HCT116 (cell line): Measurements from ENCODE around the gene CCDC120. TPM values are rescaled to one million over a fixed set of nuclear protein-coding genes. Genes with fewer than 3 reads are reported as not detected.

Source experiments
- ATAC-seq: fragments of 200-7000 bp; cut with Tn5 transposase; 2 replicates; pipeline ENCODE4 v1.9.1; 2020; ENCODE audit warnings: mild to moderate bottlenecking, moderate library complexity
- BruUV-seq: library from RNA; stranded (reverse); fragments of 400-500 nt; replicated peaks from 2 replicates; lab custom pipeline; 2021; lab: Mats Ljungman, UMichigan
- CTCF ChIA-PET: fragments of 300-600 bp; sonication (Branson Sonifier 250); formaldehyde crosslinking; loops from one replicate; lab custom pipeline; 2021; ENCODE audit warnings: antibody characterized with exemption; lab: Charles Lee
- POLR2A ChIA-PET: fragments of 300-600, 350-600 bp; sonication (Branson Sonifier 250); formaldehyde crosslinking; loops from one replicate; lab custom pipeline; 2021; ENCODE audit warnings: antibody characterized with exemption; lab: Charles Lee
- RAD21 ChIA-PET, 2 experiments: fragments of 300-600 bp; sonication (Branson Sonifier 250); formaldehyde crosslinking; loops; one replicate each; lab custom pipeline; 2023; ENCODE audit warnings: low total read pairs in 2 of 2; ENCODE audit not compliant: uncharacterized antibody in 2 of 2, unreplicated experiment in 2 of 2, low non-redundant PET in 1 of 2; lab: Charles Lee
- DNase-seq: peaks from one replicate; pipeline ENCODE4 v3.0.0-alpha.2; 2010; ENCODE audit warnings: low read depth, low spot score
- H2AFZ ChIP-seq: fragments of 200-600 bp; shearing (Covaris generic), sonication (generic); 2 replicates; pipeline ENCODE4 v1.6.1; 2017; ENCODE audit warnings: low read depth, mixed run types, mixed read lengths, antibody characterized with exemption, low read length; ENCODE audit not compliant: poor library complexity, severe bottlenecking
- H3K27ac ChIP-seq: 2 replicates; pipeline ENCODE4 v1.5.1; 2012; ENCODE audit warnings: low read depth, low read length
- H3K27me3 ChIP-seq: fragments of 200-600 bp; sonication (generic); 2 replicates; pipeline ENCODE4 v1.6.1; 2016; ENCODE audit warnings: mixed run types, low read length, mixed read lengths; ENCODE audit not compliant: insufficient read depth
- H3K36me3 ChIP-seq, 2 experiments: fragments of 200-500 bp in 1 of 2; fragments of 200-600 bp in 1 of 2; sonication (Bioruptor generic) in 1 of 2; sonication (generic) in 1 of 2; 2 replicates each; pipeline versions ENCODE4 v1.5.1 to v1.6.1; 2014 to 2016; ENCODE audit warnings: low read length in 2 of 2, inconsistent platforms in 1 of 2, mixed read lengths in 1 of 2, mixed run types in 1 of 2; ENCODE audit not compliant: insufficient read depth in 2 of 2, control insufficient read depth in 1 of 2
- H3K4me1 ChIP-seq, 2 experiments: fragments of 200-600 bp in 1 of 2; sonication (generic) in 1 of 2; 2 replicates each; pipeline versions ENCODE4 v1.5.1 to v1.6.1; 2012 to 2017; ENCODE audit warnings: low read length in 2 of 2, inconsistent platforms in 1 of 2, mild to moderate bottlenecking in 1 of 2, mixed read lengths in 1 of 2, mixed run types in 1 of 2, moderate library complexity in 1 of 2; ENCODE audit not compliant: insufficient read depth in 2 of 2, control insufficient read depth in 1 of 2
- H3K4me2 ChIP-seq: fragments of 200-600 bp; sonication (generic); 2 replicates; pipeline ENCODE4 v1.6.1; 2017; ENCODE audit warnings: mixed run types, low read length, mixed read lengths
- H3K4me3 ChIP-seq, 2 experiments: fragments of 200-600 bp in 1 of 2; sonication (generic) in 1 of 2; replicated peaks in 1 of 2; 2 replicates each; pipeline ENCODE4 v1.5.1; 2011 to 2016; ENCODE audit warnings: low read length in 2 of 2, control low read depth in 1 of 2, low read depth in 1 of 2, mild to moderate bottlenecking in 1 of 2, mixed read lengths in 1 of 2, mixed run types in 1 of 2
- H3K79me2 ChIP-seq: fragments of 200-600 bp; sonication (generic); 2 replicates; pipeline ENCODE4 v1.6.1; 2017; ENCODE audit warnings: mild to moderate bottlenecking, mixed run types, low read length, moderate library complexity, mixed read lengths; ENCODE audit not compliant: insufficient read depth
- H3K9ac ChIP-seq: fragments of 200-600 bp; sonication (generic); 2 replicates; pipeline ENCODE4 v1.6.1; 2016; ENCODE audit warnings: low read length, mixed read lengths
- H3K9me2 ChIP-seq: fragments of 200-600 bp; sonication (generic), shearing (Covaris generic); 2 replicates; pipeline ENCODE4 v1.6.1; 2017; ENCODE audit warnings: mixed run types, mild to moderate bottlenecking, moderate library complexity; ENCODE audit not compliant: insufficient read depth
- H3K9me3 ChIP-seq, 2 experiments: fragments of 200-500 bp in 1 of 2; fragments of 200-600 bp in 1 of 2; sonication (Bioruptor generic) in 1 of 2; sonication (generic) in 1 of 2; 2 replicates each; pipeline ENCODE4 v1.6.1; 2014 to 2017; ENCODE audit warnings: low read length in 2 of 2, mixed read lengths in 2 of 2, inconsistent platforms in 1 of 2, low read depth in 1 of 2, mild to moderate bottlenecking in 1 of 2, mixed run types in 1 of 2, moderate library complexity in 1 of 2; ENCODE audit not compliant: control insufficient read depth in 1 of 2, insufficient read depth in 1 of 2
- H4K20me1 ChIP-seq: fragments of 200-600 bp; sonication (generic), shearing (Covaris generic); 2 replicates; pipeline ENCODE4 v1.6.1; 2017; ENCODE audit warnings: mixed run types, mild to moderate bottlenecking, moderate library complexity; ENCODE audit not compliant: insufficient read depth
- ATF3 ChIP-seq: IDR thresholded peaks from 2 replicates; pipeline ENCODE4 v1.6.1; 2012
- CBX3 ChIP-seq: IDR thresholded peaks from 2 replicates; pipeline ENCODE4 v1.6.1; 2012; ENCODE audit warnings: low read depth
- CTCF ChIP-seq, 3 experiments: fragments of 200-600 bp in 1 of 3; sonication (generic) in 1 of 3; IDR thresholded peaks in 2 of 3; conservative IDR thresholded peaks in 1 of 3; 2 replicates each; pipeline ENCODE4 v1.5.1; 2012 to 2017; ENCODE audit warnings: low read depth in 2 of 3, low read length in 2 of 3, antibody characterized with exemption in 1 of 3, borderline replicate concordance in 1 of 3, control low read depth in 1 of 3, mild to moderate bottlenecking in 1 of 3, mixed read lengths in 1 of 3, mixed run types in 1 of 3, moderate library complexity in 1 of 3; ENCODE audit not compliant: insufficient read depth in 1 of 3
- EZH2 ChIP-seq: fragments of 200-600 bp; sonication (generic); IDR thresholded peaks from 2 replicates; pipeline ENCODE4 v1.6.1; 2017; ENCODE audit warnings: antibody characterized with exemption, mixed run types
- EZH2phosphoT487 ChIP-seq: fragments of 200-600 bp; IDR thresholded peaks from 2 replicates; pipeline ENCODE4 v1.6.1; 2018; ENCODE audit warnings: antibody characterized with exemption, borderline replicate concordance
- FOSL1 ChIP-seq: IDR thresholded peaks from 2 replicates; pipeline ENCODE4 v1.6.1; 2012; ENCODE audit warnings: low read depth
- JUND ChIP-seq: IDR thresholded peaks from 2 replicates; pipeline ENCODE4 v1.6.1; 2012
- POLR2A ChIP-seq: IDR thresholded peaks from 2 replicates; pipeline ENCODE4 v1.7.0; 2011; ENCODE audit warnings: borderline replicate concordance; ENCODE audit not compliant: insufficient read depth, insufficient read length; ENCODE audit errors: extremely low read depth
- POLR2AphosphoS5 ChIP-seq: IDR thresholded peaks from 2 replicates; pipeline ENCODE4 v1.6.1; 2011; ENCODE audit warnings: mild to moderate bottlenecking, low read depth, low read length, moderate library complexity
- RAD21 ChIP-seq: IDR thresholded peaks from 2 replicates; pipeline ENCODE4 v1.6.1; 2012; ENCODE audit warnings: low read depth, mild to moderate bottlenecking
- SIN3A ChIP-seq: IDR thresholded peaks from 2 replicates; pipeline ENCODE4 v1.6.1; 2012; ENCODE audit warnings: low read depth
- SP1 ChIP-seq: IDR thresholded peaks from 2 replicates; pipeline ENCODE4 v1.6.1; 2012; ENCODE audit warnings: low read depth
- SRF ChIP-seq: IDR thresholded peaks from 2 replicates; pipeline ENCODE4 v1.6.1; 2012; ENCODE audit warnings: low read depth
- TCF7L2 ChIP-seq: IDR thresholded peaks from 2 replicates; pipeline ENCODE4 v1.7.0; 2011; ENCODE audit warnings: borderline replicate concordance, inconsistent platforms; ENCODE audit not compliant: insufficient read depth, insufficient read length; ENCODE audit errors: extremely low read depth
- YY1 ChIP-seq: IDR thresholded peaks from 2 replicates; pipeline ENCODE4 v1.6.1; 2011; ENCODE audit warnings: low read length, low read depth, moderate library complexity, mild to moderate bottlenecking; ENCODE audit not compliant: insufficient replicate concordance; ENCODE audit errors: extremely low read depth
- ZFX ChIP-seq: fragments of 450-650 bp; IDR thresholded peaks from 2 replicates; pipeline ENCODE4 v1.6.1; 2017
- ZNF274 ChIP-seq: fragments of 200-500 bp; sonication (Bioruptor generic); IDR thresholded peaks from 2 replicates; pipeline ENCODE4 v1.6.1; 2014; ENCODE audit warnings: mild to moderate bottlenecking, low read depth, low read length, inconsistent platforms
- intact Hi-C: fragments of 100-400 bp; cut with micrococcal nuclease; formaldehyde crosslinking; loops from 2 replicates; pipeline ENCODE4 v1.10.0; 2022
- total RNA-seq: library from RNA; stranded (reverse); gene quantifications from one replicate; pipeline ENCODE4 v1.2.1, GENCODE V29; 2021; ENCODE audit not compliant: unreplicated experiment
- TF ChIP-seq, protein P1 (sequence below): IDR thresholded peaks from 2 replicates; pipeline ENCODE4 v1.6.1; 2011; ENCODE audit warnings: mild to moderate bottlenecking, low read length, moderate library complexity; ENCODE audit not compliant: insufficient replicate concordance; ENCODE audit errors: extremely low read depth
- TF ChIP-seq, protein P2 (sequence below): IDR thresholded peaks from 2 replicates; pipeline ENCODE4 v1.6.1; 2012
- TF ChIP-seq, protein P3 (sequence below): IDR thresholded peaks from 2 replicates; pipeline ENCODE4 v1.6.1; 2012; ENCODE audit warnings: low read depth

CCDC120 gene
- total RNA-seq, 1 experiment from 2014 or later: 13.5 TPM

DNA sequence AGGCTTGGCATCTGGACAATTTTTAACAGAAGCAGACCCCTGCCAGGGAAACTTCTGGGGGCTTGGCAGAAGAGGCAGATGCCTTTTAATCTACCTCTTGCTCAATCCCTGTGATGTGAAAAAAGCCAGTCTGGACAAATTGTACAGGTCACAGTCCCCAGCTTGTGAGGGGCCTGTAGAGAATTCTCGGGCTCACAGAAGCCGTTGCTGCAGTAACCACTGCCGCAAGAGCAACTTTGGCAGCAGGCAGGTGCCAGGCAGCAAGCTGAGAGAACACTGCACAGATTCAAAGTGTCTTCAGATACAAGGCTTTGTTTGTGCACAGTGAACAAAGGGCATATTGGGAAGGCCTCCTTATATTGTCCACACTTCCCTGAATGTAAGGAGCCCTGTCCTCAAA is 53.0 kb downstream of the CCDC120 start:
- ATAC-seq (no peak), DNase-seq (no peak)
- ChIA-PET RAD21 (no interaction called here), CTCF (no interaction called here), POLR2A (no interaction called here)
- H3K27ac ChIP-seq: no peak overlapping the region
- intact Hi-C loops: no loop called here
- no peak overlapping the region for H3K9ac ChIP-seq
- no peak for TF ChIP-seq EZH2phosphoT487
- no peak for TF ChIP-seq ATF3
- TF ChIP-seq ZNF274: no peak
- TF ChIP-seq SRF: no peak
- TF ChIP-seq SP1: no peak
- no peak for TF ChIP-seq POLR2AphosphoS5
- TF ChIP-seq YY1: no peak
- no peak for TF ChIP-seq EZH2
- no peak for TF ChIP-seq SIN3A
- TF ChIP-seq, protein P1, sequence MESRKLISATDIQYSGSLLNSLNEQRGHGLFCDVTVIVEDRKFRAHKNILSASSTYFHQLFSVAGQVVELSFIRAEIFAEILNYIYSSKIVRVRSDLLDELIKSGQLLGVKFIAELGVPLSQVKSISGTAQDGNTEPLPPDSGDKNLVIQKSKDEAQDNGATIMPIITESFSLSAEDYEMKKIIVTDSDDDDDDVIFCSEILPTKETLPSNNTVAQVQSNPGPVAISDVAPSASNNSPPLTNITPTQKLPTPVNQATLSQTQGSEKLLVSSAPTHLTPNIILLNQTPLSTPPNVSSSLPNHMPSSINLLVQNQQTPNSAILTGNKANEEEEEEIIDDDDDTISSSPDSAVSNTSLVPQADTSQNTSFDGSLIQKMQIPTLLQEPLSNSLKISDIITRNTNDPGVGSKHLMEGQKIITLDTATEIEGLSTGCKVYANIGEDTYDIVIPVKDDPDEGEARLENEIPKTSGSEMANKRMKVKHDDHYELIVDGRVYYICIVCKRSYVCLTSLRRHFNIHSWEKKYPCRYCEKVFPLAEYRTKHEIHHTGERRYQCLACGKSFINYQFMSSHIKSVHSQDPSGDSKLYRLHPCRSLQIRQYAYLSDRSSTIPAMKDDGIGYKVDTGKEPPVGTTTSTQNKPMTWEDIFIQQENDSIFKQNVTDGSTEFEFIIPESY: no peak
- TF ChIP-seq RAD21: no peak
- TF ChIP-seq JUND: no peak
- no peak for TF ChIP-seq TCF7L2
- TF ChIP-seq POLR2A: no peak
- no peak for TF ChIP-seq ZFX
- no peak for TF ChIP-seq FOSL1
- no peak for TF ChIP-seq CTCF (IDR thresholded peaks at IDR 0.05 in 2 of 3, conservative IDR thresholded peaks at IDR 0.05 in 1 of 3; ENCODE audit: borderline replicate concordance in 1 of 3, insufficient read depth in 1 of 3, low read depth in 2 of 3, low read length in 2 of 3)
- no peak for TF ChIP-seq CBX3
- TF ChIP-seq, protein P2, sequence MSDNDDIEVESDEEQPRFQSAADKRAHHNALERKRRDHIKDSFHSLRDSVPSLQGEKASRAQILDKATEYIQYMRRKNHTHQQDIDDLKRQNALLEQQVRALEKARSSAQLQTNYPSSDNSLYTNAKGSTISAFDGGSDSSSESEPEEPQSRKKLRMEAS: no peak
- TF ChIP-seq, protein P3, sequence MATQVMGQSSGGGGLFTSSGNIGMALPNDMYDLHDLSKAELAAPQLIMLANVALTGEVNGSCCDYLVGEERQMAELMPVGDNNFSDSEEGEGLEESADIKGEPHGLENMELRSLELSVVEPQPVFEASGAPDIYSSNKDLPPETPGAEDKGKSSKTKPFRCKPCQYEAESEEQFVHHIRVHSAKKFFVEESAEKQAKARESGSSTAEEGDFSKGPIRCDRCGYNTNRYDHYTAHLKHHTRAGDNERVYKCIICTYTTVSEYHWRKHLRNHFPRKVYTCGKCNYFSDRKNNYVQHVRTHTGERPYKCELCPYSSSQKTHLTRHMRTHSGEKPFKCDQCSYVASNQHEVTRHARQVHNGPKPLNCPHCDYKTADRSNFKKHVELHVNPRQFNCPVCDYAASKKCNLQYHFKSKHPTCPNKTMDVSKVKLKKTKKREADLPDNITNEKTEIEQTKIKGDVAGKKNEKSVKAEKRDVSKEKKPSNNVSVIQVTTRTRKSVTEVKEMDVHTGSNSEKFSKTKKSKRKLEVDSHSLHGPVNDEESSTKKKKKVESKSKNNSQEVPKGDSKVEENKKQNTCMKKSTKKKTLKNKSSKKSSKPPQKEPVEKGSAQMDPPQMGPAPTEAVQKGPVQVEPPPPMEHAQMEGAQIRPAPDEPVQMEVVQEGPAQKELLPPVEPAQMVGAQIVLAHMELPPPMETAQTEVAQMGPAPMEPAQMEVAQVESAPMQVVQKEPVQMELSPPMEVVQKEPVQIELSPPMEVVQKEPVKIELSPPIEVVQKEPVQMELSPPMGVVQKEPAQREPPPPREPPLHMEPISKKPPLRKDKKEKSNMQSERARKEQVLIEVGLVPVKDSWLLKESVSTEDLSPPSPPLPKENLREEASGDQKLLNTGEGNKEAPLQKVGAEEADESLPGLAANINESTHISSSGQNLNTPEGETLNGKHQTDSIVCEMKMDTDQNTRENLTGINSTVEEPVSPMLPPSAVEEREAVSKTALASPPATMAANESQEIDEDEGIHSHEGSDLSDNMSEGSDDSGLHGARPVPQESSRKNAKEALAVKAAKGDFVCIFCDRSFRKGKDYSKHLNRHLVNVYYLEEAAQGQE: no peak
- no peak overlapping the region for H3K4me2 ChIP-seq
- no peaks in the 10 kb centered on the region for H3K4me1 ChIP-seq
- no peak overlapping the region for H2AFZ ChIP-seq
- no TSS peak for BruUV-seq
- no peak overlapping the region for H3K4me3 ChIP-seq
- no peaks in the 10 kb centered on the region for H3K27me3 ChIP-seq
- H3K9me2 ChIP-seq: no peaks in the 10 kb centered on the region
- peaks cover 0 to 2% of the 10 kb centered on the region in 2 experiments; a peak in 2 of 4 replicates for H3K36me3 ChIP-seq
- no peaks in the 10 kb centered on the region for H4K20me1 ChIP-seq
- H3K79me2 ChIP-seq: no peaks in the 10 kb centered on the region
- H3K9me3 ChIP-seq: no peaks in the 10 kb centered on the region
